ENCODE data around the gene DAW1. TPM values are rescaled to one million over a fixed set of nuclear protein-coding genes. Genes with fewer than 3 reads are reported as not detected.

The DAW1 gene
- total RNA-seq, 1 experiment from 2014 or later = 2.8 TPM

DNA sequence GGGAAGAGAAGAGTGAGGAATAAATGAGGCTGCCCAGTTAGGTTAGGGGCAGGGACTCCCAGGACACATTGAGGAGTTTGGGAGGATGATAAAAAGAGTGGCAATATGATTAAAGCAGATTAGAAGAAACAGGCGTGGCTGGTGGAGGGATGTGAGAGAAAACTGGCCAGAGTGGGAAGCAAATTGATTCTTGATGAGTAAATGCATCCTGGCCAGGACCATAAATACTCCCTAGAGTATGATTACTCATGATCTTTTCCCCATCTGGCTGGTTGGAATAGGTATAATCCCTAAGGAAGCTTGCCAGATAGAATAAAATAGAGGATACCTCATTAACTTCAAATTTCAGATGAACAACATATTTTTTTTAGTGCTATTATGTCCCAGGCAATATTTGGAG, 21.5 kb upstream of the DAW1 start:
- intact Hi-C loops (cut with micrococcal nuclease; ENCODE audit: unreplicated experiment) = no loop called here
- H3K4me3 ChIP-seq = no peak overlapping the region
- no peaks in the 10 kb centered on the region for H3K9me2 ChIP-seq (ENCODE audit: insufficient read depth)
- H4K20me1 ChIP-seq (ENCODE audit: insufficient read depth) = no peaks in the 10 kb centered on the region
- H3K9me3 ChIP-seq (ENCODE audit: insufficient read depth, low read depth) = peaks cover 3% of the 10 kb centered on the region; the same call in 1 of the 2 replicates
- H3K4me2 ChIP-seq = no peak overlapping the region
- TF ChIP-seq EZH2 (IDR thresholded peaks at IDR 0.05; ENCODE audit: low read depth) = no peak
- TF ChIP-seq, protein P1, sequence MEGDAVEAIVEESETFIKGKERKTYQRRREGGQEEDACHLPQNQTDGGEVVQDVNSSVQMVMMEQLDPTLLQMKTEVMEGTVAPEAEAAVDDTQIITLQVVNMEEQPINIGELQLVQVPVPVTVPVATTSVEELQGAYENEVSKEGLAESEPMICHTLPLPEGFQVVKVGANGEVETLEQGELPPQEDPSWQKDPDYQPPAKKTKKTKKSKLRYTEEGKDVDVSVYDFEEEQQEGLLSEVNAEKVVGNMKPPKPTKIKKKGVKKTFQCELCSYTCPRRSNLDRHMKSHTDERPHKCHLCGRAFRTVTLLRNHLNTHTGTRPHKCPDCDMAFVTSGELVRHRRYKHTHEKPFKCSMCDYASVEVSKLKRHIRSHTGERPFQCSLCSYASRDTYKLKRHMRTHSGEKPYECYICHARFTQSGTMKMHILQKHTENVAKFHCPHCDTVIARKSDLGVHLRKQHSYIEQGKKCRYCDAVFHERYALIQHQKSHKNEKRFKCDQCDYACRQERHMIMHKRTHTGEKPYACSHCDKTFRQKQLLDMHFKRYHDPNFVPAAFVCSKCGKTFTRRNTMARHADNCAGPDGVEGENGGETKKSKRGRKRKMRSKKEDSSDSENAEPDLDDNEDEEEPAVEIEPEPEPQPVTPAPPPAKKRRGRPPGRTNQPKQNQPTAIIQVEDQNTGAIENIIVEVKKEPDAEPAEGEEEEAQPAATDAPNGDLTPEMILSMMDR (conservative IDR thresholded peaks at IDR 0.05) = no peak
- H3K27ac ChIP-seq = no peak overlapping the region
- peaks cover 28% of the 10 kb centered on the region for H3K4me1 ChIP-seq (replicated peaks; ENCODE audit: insufficient read depth)
- H2AFZ ChIP-seq = no peak overlapping the region
- no peaks in the 10 kb centered on the region for H3K79me2 ChIP-seq (ENCODE audit: low read depth)
- DNase-seq = no peak
- POLR2A ChIA-PET (ENCODE audit: unreplicated experiment) = no interaction called here
- no peaks in the 10 kb centered on the region for H3K36me3 ChIP-seq (ENCODE audit: low read depth)
- CTCF ChIA-PET = no interaction called here
- H3K27me3 ChIP-seq (ENCODE audit: insufficient read depth, low read depth) = no peaks in the 10 kb centered on the region
- H3F3A ChIP-seq (ENCODE audit: insufficient read depth, low read depth) = peaks cover 14% of the 10 kb centered on the region
- no TSS peak for BruUV-seq (replicated peaks)

DNA sequence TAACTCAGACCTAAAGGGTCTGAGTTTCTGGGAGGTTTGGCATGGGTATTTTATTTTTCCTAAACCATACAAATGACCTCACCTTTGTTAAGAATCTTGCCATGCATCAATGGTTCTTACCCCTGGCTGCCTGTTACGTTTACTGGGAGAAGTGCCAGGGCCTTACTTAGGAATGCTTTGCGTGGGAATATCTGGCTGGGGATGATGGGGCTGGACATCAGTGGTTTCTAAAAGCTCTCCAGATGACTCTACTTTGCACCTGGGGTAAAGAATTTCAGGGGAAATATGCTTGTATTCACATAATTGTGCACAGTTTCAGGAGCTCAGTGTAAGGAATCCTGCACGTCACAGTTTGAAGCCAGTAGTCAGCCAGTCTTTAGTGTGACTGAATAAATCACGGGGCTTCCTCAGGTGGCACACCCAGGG, 18.2 kb upstream of the DAW1 start:
- Histone ChIP-seq H3K9me2 (ENCODE audit: insufficient read depth) (no peaks in the 10 kb centered on the region), H3F3A (ENCODE audit: insufficient read depth, low read depth) (peaks cover 7% of the 10 kb centered on the region), H3K36me3 (ENCODE audit: low read depth) (no peaks in the 10 kb centered on the region), H3K27ac (peak overlapping the region; percentile 8; the same call in 1 of the 2 replicates), H3K79me2 (ENCODE audit: low read depth) (no peaks in the 10 kb centered on the region), H4K20me1 (ENCODE audit: insufficient read depth) (no peaks in the 10 kb centered on the region), H3K9me3 (ENCODE audit: insufficient read depth, low read depth) (peaks cover 3% of the 10 kb centered on the region; the same call in 1 of the 2 replicates), H3K4me1 (replicated peaks; ENCODE audit: insufficient read depth) (peaks cover 24% of the 10 kb centered on the region), H3K4me2 (no peak overlapping the region), H3K27me3 (ENCODE audit: insufficient read depth, low read depth) (no peaks in the 10 kb centered on the region), H2AFZ (no peak overlapping the region), H3K4me3 (no peak overlapping the region)
- ChIA-PET CTCF (interaction anchor here (1.5 kb wide), 1 partner anchor 10 kb away, joined by 11 read pairs; no protein-coding TSS in a partner anchor), POLR2A (ENCODE audit: unreplicated experiment) (interaction anchor here (0.5 to 0.7 kb wide), 3 partner anchors 68 to 1305 kb away, joined by 3 to 4 read pairs (median 3); no protein-coding TSS in a partner anchor)
- no TSS peak for BruUV-seq (replicated peaks)
- intact Hi-C loops (cut with micrococcal nuclease; ENCODE audit: unreplicated experiment) = loop anchor here (1.0 kb wide), 1 partner anchor 35 kb away; no protein-coding TSS in a partner anchor
- TF ChIP-seq EZH2 (IDR thresholded peaks at IDR 0.05; ENCODE audit: low read depth) = no peak
- TF ChIP-seq, protein P1 (conservative IDR thresholded peaks at IDR 0.05) = no peak
- DNase-seq = peak; percentile 62 to 63

- DNase-seq = no peak
- Histone ChIP-seq H3F3A (ENCODE audit: insufficient read depth, low read depth) (peaks cover 1% of the 10 kb centered on the region), H3K4me2 (no peak overlapping the region), H3K4me3 (no peak overlapping the region), H4K20me1 (ENCODE audit: insufficient read depth) (no peaks in the 10 kb centered on the region), H3K9me3 (ENCODE audit: insufficient read depth, low read depth) (no peaks in the 10 kb centered on the region; the same call in 1 of the 2 replicates), H3K4me1 (replicated peaks; ENCODE audit: insufficient read depth) (peaks cover 18% of the 10 kb centered on the region), H3K9me2 (ENCODE audit: insufficient read depth) (no peaks in the 10 kb centered on the region), H2AFZ (peak overlapping the region; percentile 45; the same call in 1 of the 2 replicates), H3K27me3 (ENCODE audit: insufficient read depth, low read depth) (no peaks in the 10 kb centered on the region), H3K36me3 (ENCODE audit: low read depth) (no peaks in the 10 kb centered on the region), H3K79me2 (ENCODE audit: low read depth) (no peaks in the 10 kb centered on the region), H3K27ac (peak overlapping the region; percentile 8; the same call in 1 of the 2 replicates)
- BruUV-seq (replicated peaks) = no TSS peak
- intact Hi-C loops (cut with micrococcal nuclease; ENCODE audit: unreplicated experiment) = loop anchor here (1.0 kb wide), 1 partner anchor 36 kb away; no protein-coding TSS in a partner anchor
- CTCF ChIA-PET = interaction anchor here (0.5 to 1.5 kb wide), 2 partner anchors 9 to 83 kb away, joined by 5 to 11 read pairs; no protein-coding TSS in a partner anchor
- POLR2A ChIA-PET (ENCODE audit: unreplicated experiment) = interaction anchor here (0.6 to 0.7 kb wide), 2 partner anchors 69 to 361 kb away, joined by 3 to 4 read pairs; no protein-coding TSS in a partner anchor
- TF ChIP-seq EZH2 (IDR thresholded peaks at IDR 0.05; ENCODE audit: low read depth) = no peak
- TF ChIP-seq, protein P1 (conservative IDR thresholded peaks at IDR 0.05) = no peak
Observed at GRCh38 chr2:227853765-227854271, 17.6 kb upstream of the DAW1 start.
